ENCODE data around the gene PRUNE1. TPM values are rescaled to one million over a fixed set of nuclear protein-coding genes. Genes with fewer than 3 reads are reported as not detected.

PRUNE1 gene
- polyA plus RNA-seq, 3 donors: 42.4 to 48.7 (median 42.8) TPM

DNA sequence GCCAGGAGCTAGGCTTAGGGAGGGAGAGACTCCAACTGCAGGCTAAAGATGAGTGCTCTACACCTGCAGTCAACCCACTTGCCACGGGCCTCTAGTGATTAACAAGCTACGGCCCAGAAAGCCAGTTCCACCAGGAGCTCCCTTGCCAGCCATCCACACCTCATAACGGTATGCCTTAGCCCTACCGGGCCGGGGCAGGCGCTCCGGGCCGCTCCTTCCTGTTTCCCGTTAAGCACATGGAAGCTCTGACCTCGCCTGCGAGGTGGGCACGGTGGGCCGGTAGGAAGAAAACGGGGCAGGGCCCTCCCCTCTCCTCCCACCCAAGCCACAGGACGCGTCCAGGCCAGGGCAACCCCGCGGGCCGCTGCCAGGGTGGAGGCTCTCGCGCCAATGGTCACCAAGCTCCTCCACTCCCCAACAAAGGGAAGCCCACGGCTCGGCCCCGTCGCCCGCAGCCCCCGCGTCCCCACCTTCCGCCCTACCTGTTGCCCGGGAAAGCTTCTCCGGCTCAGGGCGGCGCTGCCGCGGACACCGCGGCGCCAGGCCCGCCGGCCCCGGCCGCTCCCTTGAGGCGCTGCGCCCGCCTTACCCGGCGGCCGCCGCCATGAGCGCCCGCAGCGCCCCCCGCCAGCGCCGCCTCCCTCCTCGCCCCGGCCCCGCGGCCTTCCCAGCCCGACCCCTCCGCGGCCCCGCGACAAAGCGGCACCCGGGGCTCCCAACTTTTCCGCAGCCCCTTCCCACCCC, 34.2 kb upstream of the PRUNE1 start:
- no peak for DNase-seq (ENCODE audit: extremely low read depth in 1 of 11, low read depth in 9 of 11, low spot score in 4 of 11)

- peak in 8 of 11 donors; percentile 70 to 83 (median 78) for DNase-seq (ENCODE audit: extremely low read depth in 1 of 11, low read depth in 9 of 11, low spot score in 4 of 11)
These were observed 33.4 kb upstream of the PRUNE1 start, which contains the start of gene CERS2 for GRCh38 chr1:150974580-150975478. Gene CERS2, minus strand, starts transcription at chr1:150974835. Its CDS starts 5,745 bp downstream, at chr1:150969090.

- DNase-seq (ENCODE audit: extremely low read depth in 1 of 11, low read depth in 9 of 11, low spot score in 4 of 11): no peak
These were observed 31.8 kb upstream of the PRUNE1 start for GRCh38 chr1:150976401-150976821.

- no peak for DNase-seq (ENCODE audit: extremely low read depth in 1 of 11, low read depth in 9 of 11, low spot score in 4 of 11)
These were observed 31.2 kb upstream of the PRUNE1 start for GRCh38 chr1:150976879-150977694.

DNA sequence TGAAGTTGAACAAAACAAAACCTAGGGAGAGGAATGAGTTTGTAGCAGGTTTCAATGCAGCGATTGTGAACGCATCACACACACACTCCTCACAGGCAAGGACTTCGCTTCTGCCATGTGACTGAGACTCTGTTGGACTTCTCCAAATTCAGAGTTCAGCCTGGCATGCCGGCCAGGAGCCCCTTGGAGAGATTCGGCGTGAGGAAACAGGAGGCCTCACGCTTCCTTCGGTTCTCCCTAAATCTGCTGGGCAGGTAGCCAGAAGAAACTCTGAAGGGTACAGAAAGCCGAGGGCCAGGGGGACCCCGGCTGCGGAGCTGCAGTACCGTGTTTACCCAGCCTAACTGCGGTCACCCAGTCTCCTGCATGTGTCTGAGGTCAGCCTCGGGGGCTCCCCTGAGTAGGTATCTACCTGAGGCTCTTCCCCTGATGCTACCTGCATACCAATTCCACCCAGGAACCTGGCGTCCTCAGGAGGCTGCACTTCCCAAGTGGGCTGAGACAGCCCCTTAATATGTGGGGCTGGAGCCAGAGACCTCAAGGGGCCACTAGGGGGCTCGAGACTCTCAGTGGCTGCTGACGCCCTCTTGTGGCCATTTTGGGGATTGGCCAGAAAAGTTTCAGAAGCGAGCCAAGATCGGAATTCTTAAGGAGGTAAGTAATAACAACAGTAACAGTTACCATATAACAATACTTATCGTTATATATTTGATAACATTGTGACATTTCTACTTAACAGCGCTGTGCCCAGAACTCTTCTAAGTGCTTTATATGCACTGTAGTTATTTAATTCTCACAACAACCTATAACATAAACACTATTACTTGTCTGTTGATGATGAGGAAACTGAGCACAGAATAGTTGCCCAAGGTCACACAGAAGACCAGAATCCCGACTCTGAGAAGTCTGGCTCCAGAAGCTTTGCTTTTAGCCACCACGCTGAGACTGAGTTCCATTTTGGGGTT, 28.9 kb upstream of the PRUNE1 start:
- peak; percentile 76 to 95 (median 86) for DNase-seq (ENCODE audit: extremely low read depth in 1 of 11, low read depth in 9 of 11, low spot score in 4 of 11)

- DNase-seq (ENCODE audit: extremely low read depth in 1 of 11, low read depth in 9 of 11, low spot score in 4 of 11): no peak
These were observed 27.0 kb upstream of the PRUNE1 start for GRCh38 chr1:150981177-150981804.

GRCh38 chr1:150981805-150982712, 26.2 kb upstream of the PRUNE1 start, which contains the start of gene ANXA9:
Gene ANXA9, plus strand, starts transcription at chr1:150982292. Its CDS starts 814 bp downstream, at chr1:150983106.
- DNase-seq (ENCODE audit: extremely low read depth in 1 of 11, low read depth in 9 of 11, low spot score in 4 of 11): no peak

- DNase-seq (ENCODE audit: extremely low read depth in 1 of 11, low read depth in 9 of 11, low spot score in 4 of 11): no peak
These were observed 22.9 kb upstream of the PRUNE1 start for GRCh38 chr1:150985179-150985825.

DNA sequence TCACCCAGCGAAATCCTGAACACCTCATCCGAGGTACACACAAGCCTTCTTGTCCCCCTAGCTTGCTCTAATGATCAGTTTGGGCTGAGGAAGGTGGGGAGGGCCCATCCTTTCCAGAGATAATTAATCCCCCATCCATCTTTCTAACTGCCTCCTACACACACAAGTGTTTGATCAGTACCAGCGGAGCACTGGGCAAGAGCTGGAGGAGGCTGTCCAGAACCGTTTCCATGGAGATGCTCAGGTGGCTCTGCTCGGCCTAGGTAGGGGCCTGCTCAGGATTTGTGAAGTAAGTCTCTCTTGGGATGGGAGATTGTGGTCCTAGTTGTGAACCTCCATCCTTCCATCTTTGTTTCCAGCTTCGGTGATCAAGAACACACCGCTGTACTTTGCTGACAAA, 20.3 kb upstream of the PRUNE1 start:
- no peak for DNase-seq (ENCODE audit: extremely low read depth in 1 of 11, low read depth in 9 of 11, low spot score in 4 of 11)

GRCh38 chr1:150992626-150993025, 15.6 kb upstream of the PRUNE1 start:
- no peak for DNase-seq (ENCODE audit: extremely low read depth in 1 of 11, low read depth in 9 of 11, low spot score in 4 of 11)

- no peak for DNase-seq (ENCODE audit: extremely low read depth in 1 of 11, low read depth in 9 of 11, low spot score in 4 of 11)
These were observed 14.0 kb upstream of the PRUNE1 start for GRCh38 chr1:150994248-150994647.

DNA sequence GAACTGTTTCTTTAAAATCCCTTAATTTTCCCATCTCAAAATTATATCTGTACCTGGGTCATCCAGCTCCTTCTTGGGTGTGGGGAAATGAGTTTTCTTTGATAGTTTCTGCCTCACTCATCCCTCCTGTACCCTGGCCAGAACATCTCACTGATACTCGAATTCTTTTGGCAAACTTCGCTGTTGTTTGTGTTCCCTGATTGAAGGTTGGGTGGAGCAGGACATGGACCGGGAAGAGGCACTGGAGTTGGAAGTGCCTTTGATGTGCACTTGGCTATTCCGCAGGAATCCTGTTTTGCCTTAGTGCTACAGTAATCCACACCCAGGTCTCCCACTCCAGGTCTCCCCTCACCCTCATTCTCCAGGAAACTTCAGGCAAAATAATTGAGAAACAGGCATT, 12.8 kb upstream of the PRUNE1 start:
- no peak for DNase-seq (ENCODE audit: extremely low read depth in 1 of 11, low read depth in 9 of 11, low spot score in 4 of 11)

DNA sequence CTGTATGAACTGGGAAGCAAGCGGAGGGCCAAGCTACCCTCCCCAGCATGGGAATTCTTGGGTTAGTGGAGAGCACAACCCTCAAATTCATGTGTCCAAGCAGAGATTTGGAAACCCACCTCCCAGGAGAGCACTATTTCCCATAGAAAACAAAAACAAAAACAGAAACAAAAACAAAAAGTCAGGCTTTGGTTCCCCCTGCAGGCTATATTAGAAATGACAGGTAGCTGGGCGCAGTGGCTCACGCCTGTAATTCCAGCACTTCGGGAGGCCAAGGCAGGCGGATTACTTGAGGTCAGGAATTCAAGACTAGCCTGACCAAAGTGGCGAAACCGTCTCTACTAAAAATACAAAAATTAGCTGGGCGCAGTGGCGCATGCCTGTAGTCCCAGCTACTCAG, 12.4 kb upstream of the PRUNE1 start:
- no peak for DNase-seq (ENCODE audit: extremely low read depth in 1 of 11, low read depth in 9 of 11, low spot score in 4 of 11)

DNA sequence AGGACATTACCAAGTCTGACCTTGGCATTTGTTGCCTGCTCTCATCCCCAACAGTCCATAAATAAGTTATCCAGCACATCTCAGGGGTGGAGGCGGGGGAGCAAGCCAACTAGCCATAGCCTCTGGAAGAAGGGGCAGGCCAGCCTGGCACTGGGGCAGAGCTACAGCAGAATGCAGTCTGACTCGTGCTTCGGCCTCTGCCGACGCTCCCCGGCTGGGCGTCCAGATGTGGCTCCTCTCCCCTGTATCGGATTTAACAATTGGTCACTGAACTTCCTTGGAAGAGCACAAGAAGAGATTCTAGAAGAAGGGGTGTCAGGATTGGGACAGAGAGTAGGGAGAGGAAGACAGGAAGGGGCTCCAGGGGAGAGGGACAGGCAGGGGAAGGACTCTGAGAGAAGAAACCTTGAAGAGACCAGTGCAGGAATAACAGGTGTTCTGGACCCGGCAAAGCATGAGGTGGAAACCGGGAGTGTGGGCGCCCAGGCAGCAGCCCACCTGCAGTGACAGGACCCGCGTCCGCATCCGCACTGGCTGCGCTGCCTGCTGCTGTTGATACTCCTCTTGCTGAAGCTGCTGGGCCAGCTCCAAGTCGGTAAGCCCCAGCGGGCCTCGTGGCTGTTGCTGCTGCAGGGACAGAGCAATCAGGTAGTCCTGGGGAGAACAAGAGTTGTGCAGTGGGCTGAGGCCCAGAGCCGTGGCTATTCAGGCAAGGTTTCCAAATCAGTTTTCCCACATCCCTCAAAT, 10.9 kb upstream of the PRUNE1 start:
- no peak for DNase-seq (ENCODE audit: extremely low read depth in 1 of 11, low read depth in 9 of 11, low spot score in 4 of 11)

- no peak for DNase-seq (ENCODE audit: extremely low read depth in 1 of 11, low read depth in 9 of 11, low spot score in 4 of 11)
These were observed 10.3 kb upstream of the PRUNE1 start for GRCh38 chr1:150997949-150998348.

Measured in renal cortex interstitium (tissue), 11 donors.